Stimulated activated CD4-positive, alpha-beta T cell treated with anti-CD3 and anti-CD28 coated beads, Interleukin-1b, Interleukin-23, amount 100 ng/mL, for 48 hours (primary cell): Measurements from ENCODE around the gene MAN2C1.
"Not testable (repeated sequence)": the region's sequence is repeated elsewhere in the genome, so short reads cannot be mapped to it uniquely, and the experiment has no call there.

ENCODE experiments used
- DNase-seq: peaks from one replicate; pipeline ENCODE4 v3.0.0-alpha.2; 2020

The MAN2C1 gene

DNA sequence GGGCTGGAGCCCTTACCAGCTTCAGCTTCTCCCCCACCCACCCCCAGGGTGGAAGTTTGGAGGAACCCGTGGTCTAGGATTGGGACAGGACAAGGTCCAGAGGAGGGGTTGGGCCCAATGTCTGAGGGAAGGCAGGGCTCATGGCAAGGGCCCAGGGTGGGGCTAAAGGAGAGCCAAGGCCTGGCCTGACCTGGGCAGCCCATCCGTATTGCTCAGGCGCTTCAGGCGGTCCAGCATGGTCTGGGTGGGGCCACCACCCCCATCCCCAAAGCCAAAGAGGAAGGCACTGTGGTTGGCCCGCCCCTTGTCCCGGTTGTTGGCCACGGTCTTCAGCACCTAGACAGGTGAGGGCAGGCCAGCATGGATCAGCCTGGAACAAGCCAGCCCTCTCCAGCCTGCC lies 7.6 kb downstream of the MAN2C1 start:
- DNase-seq: no peak

DNA sequence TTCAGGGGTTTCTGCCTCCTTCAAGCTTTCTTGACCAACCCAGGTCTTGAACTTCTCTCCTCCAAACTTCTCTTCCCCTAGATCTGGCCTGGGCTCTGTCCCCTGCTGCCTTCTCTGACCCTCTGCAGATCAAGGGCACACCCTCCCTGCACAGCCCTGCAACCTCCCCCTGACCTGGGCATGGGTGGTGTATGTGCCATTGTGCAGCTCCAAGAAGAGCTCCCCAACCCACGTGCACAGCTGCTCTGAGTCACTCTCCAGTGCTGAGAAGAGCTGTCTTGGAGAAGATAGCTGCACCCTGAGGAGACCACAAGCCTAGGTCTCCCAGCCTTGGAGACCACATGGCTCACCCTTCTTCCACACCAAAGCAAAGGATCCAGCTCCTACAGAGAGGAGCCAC lies 8.0 kb downstream of the MAN2C1 start:
- no peak for DNase-seq

DNA sequence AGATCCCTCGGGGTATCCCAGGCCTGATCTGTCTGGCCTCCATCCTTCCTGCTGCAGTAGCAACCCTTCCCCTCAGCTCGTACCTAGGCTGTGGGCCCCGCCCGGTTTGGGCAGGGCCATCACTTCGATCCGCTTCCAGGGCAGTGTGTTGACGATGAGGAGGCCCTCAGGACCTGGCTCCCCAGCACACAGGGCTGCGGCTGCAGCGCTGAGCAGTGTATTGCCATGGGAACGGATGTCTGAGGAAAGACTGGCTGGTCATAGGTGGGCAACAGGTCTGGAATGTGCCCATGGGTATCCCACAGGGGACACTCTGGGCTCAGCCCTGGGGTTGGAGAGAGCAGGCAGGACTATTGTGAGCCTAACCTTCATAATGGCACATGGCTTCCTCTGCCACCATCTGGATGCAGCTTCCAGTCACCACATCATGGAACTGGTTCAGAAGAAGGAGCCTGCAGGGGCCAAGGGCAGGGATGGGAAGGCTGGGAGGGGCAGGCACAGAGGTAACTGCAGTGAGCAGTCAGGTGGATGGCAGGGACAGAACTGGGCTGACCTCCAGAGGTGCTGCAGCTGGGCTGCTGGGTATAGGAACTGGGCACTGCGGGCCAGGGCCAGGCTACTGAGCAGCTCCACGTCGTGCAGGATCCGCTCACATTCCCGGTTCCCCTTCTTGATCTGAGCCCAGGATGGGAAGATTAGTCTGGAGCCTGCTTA lies 8.7 kb downstream of the MAN2C1 start:
- DNase-seq: no peak

DNA sequence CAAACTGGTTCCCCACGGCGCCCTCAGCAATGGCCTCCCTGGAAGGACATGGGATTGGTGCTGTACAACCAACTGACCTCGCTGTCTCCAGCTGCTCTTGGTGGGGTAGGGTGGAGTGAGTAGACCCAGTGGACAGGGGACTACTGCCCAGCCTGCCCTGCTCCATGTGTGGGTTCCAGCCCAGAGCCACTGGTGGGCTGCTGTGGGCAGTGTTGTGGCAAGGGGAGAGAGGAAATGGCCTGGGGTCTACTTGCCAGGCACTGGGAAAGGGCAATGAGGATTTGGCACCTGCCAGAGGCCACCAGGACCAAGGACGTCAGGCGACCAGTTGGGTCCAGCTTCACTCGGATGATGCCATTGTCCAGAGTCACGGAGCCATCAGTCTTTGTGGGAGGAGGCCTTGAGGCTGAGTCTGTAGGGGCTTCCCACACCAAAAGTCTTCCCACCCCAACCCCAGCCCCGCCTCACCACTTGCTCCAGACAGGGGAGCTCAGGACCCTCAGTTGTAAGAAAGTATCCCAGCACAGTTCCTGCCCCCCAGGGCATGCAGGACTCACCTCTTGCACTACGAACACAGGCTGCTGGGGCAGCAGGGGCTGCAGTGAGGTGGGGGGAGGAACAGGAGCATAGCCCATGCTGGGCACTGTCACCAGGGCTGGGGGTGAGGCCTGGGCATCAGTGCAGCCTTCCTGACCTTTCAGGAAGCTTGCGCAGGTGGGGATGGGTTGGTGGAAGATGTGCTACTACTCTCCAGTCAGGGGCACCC lies 9.5 kb downstream of the MAN2C1 start:
- no peak for DNase-seq

DNA sequence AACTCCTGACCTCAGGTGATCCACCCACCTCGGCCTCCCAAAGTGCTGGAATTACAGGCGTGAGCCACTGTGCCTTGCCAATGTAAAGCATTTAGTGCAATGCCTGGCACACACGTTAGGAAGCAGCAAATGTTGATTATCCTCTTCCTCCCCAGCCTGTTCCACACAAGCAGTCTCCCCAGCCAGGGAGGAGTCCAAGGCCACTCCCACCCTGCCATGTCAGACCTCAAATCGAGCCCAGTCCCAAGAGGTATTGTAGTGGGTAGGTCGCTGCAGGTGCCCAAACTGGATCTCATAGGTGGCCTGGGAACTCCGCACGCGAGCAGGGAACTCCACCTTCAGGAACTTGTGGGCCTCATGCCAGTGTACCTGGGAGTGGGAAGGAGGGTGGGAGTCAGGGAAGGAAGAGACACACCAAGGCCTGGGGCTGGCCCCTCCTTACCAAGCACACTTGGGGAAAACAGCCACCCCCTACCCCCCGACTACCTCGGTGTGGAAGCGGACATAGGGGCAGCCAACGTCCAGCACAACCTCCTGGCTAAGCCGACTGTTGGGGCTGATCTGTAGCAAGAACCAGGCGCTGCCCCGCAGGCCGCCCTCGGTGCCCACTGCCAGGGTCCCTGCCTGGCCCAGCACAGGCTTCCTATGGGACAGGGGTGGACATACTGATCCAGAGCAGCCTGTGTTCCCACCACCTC lies 10.3 kb downstream of the MAN2C1 start:
- no peak for DNase-seq

- no peak for DNase-seq
Measured at GRCh38 chr15:75356517-75356916, 11.9 kb downstream of the MAN2C1 start.

DNA sequence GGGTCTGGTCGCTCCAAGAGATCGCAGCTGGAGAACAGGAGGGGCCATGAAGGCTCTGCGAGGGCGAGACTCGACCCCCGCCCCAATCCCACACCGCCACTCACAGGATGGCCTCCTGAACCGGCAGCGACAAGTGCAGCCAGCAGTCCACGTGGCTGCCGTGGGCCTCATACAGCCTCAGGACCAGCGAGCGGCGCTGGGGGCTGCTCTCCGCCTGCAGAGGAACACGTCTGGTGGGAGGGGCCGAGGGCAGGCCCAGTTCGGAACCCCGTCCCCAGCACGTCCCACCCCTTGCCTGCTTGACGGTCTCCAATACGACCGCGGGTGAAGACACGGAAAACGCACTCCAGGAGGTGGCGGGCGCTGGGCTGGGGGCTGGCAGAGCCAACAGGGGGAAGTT lies 12.4 kb downstream of the MAN2C1 start:
- DNase-seq: no peak

DNA sequence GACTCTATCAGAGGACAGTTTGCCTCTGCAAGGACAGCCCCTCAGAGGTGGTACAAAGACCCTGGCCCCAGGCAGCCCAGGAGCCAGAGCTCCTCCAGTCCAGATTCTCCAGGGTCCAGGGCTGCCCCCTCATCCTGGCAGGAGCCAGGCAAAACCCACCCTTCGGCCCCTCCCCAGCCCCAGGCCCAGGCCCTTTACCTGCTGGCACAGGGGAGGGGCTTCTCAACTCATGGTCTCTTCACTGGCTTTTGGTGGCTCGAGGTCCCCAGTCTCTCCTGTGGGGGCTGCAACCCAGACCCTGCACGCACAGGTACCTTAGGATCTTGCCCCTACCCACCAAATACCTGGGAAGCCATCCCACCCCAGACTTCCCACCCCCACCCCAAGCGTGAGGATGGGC lies 13.0 kb downstream of the MAN2C1 start:
- no peak for DNase-seq

DNA sequence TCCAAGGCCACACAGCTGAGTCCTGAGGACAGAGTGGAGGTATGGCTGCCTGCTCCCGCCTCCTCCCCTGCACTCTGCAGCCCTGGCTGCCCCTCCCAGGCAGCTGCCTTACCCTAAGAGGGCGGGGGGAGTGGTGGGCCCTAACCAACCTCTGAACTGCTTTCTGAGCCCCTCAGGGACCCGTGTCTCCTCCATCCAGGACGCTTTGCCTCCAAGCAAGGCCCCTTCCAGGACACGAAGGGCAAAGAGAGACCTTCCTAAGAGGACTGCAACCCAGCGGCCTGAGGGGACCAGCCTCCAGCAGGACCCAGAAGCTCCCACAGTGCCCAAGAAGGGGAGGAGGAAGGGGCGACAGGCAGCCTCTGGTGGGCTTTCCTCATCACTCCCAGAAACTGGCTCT lies 14.0 kb downstream of the MAN2C1 start:
- DNase-seq: no peak

- DNase-seq: no peak
Measured at GRCh38 chr15:75353604-75354003, 14.8 kb downstream of the MAN2C1 start.

GRCh38 chr15:75352186-75353080 lies 16.0 kb downstream of the MAN2C1 start:
- DNase-seq: no peak

DNA sequence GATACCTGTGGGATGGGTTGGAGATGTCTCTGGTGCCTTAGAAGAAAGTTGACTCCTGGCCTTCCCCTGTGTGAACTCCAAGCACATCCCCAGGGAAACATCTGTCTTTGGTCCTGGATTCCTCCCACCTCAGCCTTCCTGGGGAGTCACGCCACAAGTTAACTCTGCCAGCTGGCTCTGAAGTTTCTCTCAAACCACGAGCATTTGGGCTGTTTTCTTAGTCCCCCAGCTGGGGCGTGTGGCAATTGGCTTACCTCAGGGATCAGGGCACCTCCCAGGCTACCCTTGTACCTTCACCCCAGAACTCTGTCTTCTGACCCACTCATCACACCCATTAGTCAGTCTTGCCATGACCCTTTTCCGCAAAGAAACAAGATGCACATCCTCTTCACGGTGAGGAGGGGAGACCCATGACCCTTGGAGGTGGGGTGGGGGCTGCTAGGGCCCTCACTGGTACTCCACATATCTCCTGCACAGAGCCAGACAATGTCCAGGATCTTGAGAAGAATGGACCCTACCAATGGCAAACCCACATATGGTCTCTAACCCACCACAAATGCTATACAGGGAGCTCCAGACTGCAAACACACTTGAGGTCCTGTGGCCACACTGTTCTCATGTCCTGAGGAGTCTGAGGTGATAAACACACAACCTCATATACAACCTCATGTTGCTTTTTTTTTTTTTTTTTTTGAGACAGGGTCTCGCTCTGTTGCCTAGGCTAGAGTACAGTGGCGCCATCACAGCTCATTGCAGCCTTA lies 17.6 kb downstream of the MAN2C1 start:
- no peak for DNase-seq

GRCh38 chr15:75349851-75350588 lies 18.4 kb downstream of the MAN2C1 start:
- DNase-seq: peak; percentile 78

GRCh38 chr15:75349351-75349669 lies 19.1 kb downstream of the MAN2C1 start:
- not testable (repeated sequence) for DNase-seq

- no peak for DNase-seq
Measured at GRCh38 chr15:75348562-75349350, 19.7 kb downstream of the MAN2C1 start.

DNA sequence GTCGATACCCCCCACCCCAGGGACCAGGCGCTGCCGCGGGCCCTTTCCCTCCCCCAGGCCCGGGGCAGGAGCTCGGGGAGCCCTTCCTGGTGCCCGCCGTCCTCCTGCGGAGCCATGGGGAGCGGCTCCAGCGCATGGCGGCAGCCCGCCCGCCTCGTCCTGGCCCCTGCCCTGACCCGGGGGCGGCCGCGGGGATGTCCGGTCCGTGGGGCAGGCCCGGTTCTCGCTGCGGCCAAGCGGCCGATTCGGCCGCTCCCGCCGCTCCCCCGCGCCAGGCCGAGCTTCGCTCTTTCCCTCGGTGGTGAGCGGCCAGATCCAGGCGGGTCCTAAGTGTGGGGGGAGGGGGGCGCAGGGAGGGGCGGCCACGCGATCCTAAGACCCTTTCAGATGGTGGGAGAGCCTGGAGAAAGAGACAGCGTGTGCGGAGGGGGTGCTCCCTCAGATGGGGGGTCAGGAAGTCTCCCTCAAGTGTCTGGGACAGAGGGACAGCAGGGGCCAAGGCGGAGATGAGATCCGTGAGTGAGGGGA lies 20.3 kb downstream of the MAN2C1 start:
- no peak for DNase-seq

- peak; percentile 49 for DNase-seq
Measured at GRCh38 chr15:75347222-75348033, 21.0 kb downstream of the MAN2C1 start.

DNA sequence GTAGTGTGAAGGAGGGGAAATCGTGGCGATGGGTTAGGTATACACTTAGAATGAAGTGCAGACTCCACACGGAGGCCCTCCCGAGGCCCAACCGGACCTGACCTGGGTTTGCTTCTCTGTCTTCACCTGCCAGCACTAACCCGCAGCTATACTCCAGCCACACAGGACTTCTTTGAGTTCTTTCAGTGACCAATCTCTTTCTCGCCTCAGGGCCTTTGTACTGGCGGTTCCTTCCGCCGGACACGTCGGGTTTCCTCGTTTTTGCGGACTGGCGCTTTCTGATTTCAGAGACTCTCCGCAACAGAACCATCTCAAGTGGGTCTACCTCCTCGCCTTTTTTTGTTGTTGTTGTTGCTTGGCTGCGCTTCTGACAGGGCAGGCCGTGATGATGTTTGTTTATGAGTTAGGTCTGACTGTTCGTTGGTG lies 21.6 kb downstream of the MAN2C1 start, which contains the start of gene NEIL1:
NEIL1 (plus strand) TSS at position 244 of the 426 bp plus-strand sequence. CDS start 1,867 bp downstream, outside the sequence.
- no peak for DNase-seq

GRCh38 chr15:75343953-75344352 lies 24.5 kb downstream of the MAN2C1 start:
- not testable (repeated sequence) for DNase-seq
